Uterus (tissue), 4 donors: ENCODE measurements around the gene HIVEP1. TPM values are rescaled to one million over a fixed set of nuclear protein-coding genes. Genes with fewer than 3 reads are reported as not detected.

Experiments
- DNase-seq, 2 donors: peaks; one replicate each; pipeline ENCODE4 v3.0.0-alpha.2; 2019 to 2020
- H3K27ac ChIP-seq, 2 donors: fragments of 200-600 bp; sonication (generic); 1 replicate in 1 of 2; 2 replicates in 1 of 2; pipeline ENCODE4 v1.5.1; 2016 to 2018
- H3K27me3 ChIP-seq, 2 donors: fragments of 200-600 bp; sonication (generic); one replicate each; pipeline ENCODE4 v1.5.1; 2018 to 2019; ENCODE audit warnings: control low read depth in 1 of 2
- H3K36me3 ChIP-seq, 2 donors: fragments of 200-600 bp; sonication (generic); one replicate each; pipeline ENCODE4 v1.5.1; 2019; ENCODE audit warnings: control low read depth in 1 of 2
- H3K4me1 ChIP-seq, 2 donors: fragments of 200-600 bp; sonication (generic); one replicate each; pipeline ENCODE4 v1.5.1; 2018 to 2019; ENCODE audit warnings: control low read depth in 1 of 2
- H3K4me3 ChIP-seq, 2 donors: fragments of 200-600 bp; sonication (generic); 1 replicate in 1 of 2; 2 replicates in 1 of 2; pipeline ENCODE4 v1.5.1; 2018 to 2019; ENCODE audit warnings: mild to moderate bottlenecking in 1 of 2
- H3K9me3 ChIP-seq, 2 donors: fragments of 200-600 bp; sonication (generic); one replicate each; pipeline ENCODE4 v1.5.1; 2019; ENCODE audit warnings: control low read depth in 1 of 2
- POLR2A ChIP-seq, 2 donors: fragments of 450-650 bp; IDR thresholded peaks; one replicate each; pipeline ENCODE4 v1.6.1; 2016; ENCODE audit warnings: antibody characterized with exemption in 2 of 2, mild to moderate bottlenecking in 1 of 2, moderate library complexity in 1 of 2
- intact Hi-C: fragments of 100-400 bp; cut with DNase I; formaldehyde crosslinking; loops from one replicate; pipeline ENCODE4 v1.15.1; 2023; ENCODE audit warnings: low total_unique reads
- total RNA-seq, 4 donors: library from RNA; depleted of rRNA in 3 of 4; stranded (reverse); fragments of >200 nt in 3 of 4; gene quantifications; one replicate each; pipeline versions ENCODE4 v1.1.0 to v1.2.4, GENCODE V29; 2014 to 2023
- TF ChIP-seq, protein P1 (sequence below), 4 experiments: fragments of 200-600 bp in 2 of 4; fragments of 450-650 bp in 2 of 4; sonication (generic) in 2 of 4; IDR thresholded peaks; one replicate each; pipeline ENCODE4 v1.5.1; 2016 to 2019; ENCODE audit warnings: antibody characterized with exemption in 4 of 4, mild to moderate bottlenecking in 2 of 4, moderate library complexity in 1 of 4
- donor health status: DM: yes; HTN: yes; CAD: no.

HIVEP1 gene
- total RNA-seq, 4 donors from 2014 or later = 8.5 to 38.1 (median 22.0) TPM

GRCh38 chr6:12165297-12165696, 153.2 kb downstream of the HIVEP1 start:
- DNase-seq = no peak
- no peak overlapping the region for H3K27ac ChIP-seq
- no peaks in the 10 kb centered on the region for H3K36me3 ChIP-seq
- intact Hi-C loops = no loop called here
- no peaks in the 10 kb centered on the region for H3K9me3 ChIP-seq
- H3K4me1 ChIP-seq = no peaks in the 10 kb centered on the region
- TF ChIP-seq, protein P1, sequence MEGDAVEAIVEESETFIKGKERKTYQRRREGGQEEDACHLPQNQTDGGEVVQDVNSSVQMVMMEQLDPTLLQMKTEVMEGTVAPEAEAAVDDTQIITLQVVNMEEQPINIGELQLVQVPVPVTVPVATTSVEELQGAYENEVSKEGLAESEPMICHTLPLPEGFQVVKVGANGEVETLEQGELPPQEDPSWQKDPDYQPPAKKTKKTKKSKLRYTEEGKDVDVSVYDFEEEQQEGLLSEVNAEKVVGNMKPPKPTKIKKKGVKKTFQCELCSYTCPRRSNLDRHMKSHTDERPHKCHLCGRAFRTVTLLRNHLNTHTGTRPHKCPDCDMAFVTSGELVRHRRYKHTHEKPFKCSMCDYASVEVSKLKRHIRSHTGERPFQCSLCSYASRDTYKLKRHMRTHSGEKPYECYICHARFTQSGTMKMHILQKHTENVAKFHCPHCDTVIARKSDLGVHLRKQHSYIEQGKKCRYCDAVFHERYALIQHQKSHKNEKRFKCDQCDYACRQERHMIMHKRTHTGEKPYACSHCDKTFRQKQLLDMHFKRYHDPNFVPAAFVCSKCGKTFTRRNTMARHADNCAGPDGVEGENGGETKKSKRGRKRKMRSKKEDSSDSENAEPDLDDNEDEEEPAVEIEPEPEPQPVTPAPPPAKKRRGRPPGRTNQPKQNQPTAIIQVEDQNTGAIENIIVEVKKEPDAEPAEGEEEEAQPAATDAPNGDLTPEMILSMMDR (IDR thresholded peaks at IDR 0.05) = no peak
- no peak for TF ChIP-seq POLR2A (IDR thresholded peaks at IDR 0.05)
- no peak overlapping the region for H3K4me3 ChIP-seq
- no peaks in the 10 kb centered on the region for H3K27me3 ChIP-seq

GRCh38 chr6:12165722-12166280, 153.7 kb downstream of the HIVEP1 start:
- Histone ChIP-seq H3K4me1 (no peaks in the 10 kb centered on the region), H3K36me3 (no peaks in the 10 kb centered on the region), H3K4me3 (no peak overlapping the region), H3K27ac (no peak overlapping the region), H3K9me3 (no peaks in the 10 kb centered on the region), H3K27me3 (no peaks in the 10 kb centered on the region)
- TF ChIP-seq, protein P1 (IDR thresholded peaks at IDR 0.05) = no peak
- no peak for TF ChIP-seq POLR2A (IDR thresholded peaks at IDR 0.05)
- intact Hi-C loops = no loop called here
- DNase-seq = no peak

DNA sequence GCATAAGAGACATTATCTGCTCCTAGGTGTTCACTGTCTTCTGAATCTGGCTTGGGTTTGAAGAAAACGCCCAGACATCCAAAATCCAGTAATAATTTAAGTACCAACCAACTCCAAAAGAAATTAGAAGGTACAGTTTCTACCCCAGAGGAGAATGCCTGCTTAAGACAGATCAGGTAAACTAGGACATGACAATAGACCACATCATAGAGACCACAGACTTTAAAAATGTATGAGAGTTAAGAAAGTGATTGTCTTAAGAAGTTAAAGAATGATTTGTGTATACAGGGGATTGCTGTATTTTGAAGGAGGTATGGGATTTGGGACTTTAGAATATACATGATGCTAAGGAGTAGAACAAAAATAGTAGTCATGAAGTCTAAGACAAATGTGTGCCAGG, 157.3 kb downstream of the HIVEP1 start:
- Histone ChIP-seq H3K36me3 (no peaks in the 10 kb centered on the region), H3K9me3 (no peaks in the 10 kb centered on the region), H3K4me3 (no peak overlapping the region), H3K27me3 (no peaks in the 10 kb centered on the region), H3K4me1 (no peaks in the 10 kb centered on the region), H3K27ac (no peak overlapping the region)
- no peak for DNase-seq
- TF ChIP-seq POLR2A (IDR thresholded peaks at IDR 0.05) = no peak
- TF ChIP-seq, protein P1 (IDR thresholded peaks at IDR 0.05) = no peak
- intact Hi-C loops = no loop called here

DNA sequence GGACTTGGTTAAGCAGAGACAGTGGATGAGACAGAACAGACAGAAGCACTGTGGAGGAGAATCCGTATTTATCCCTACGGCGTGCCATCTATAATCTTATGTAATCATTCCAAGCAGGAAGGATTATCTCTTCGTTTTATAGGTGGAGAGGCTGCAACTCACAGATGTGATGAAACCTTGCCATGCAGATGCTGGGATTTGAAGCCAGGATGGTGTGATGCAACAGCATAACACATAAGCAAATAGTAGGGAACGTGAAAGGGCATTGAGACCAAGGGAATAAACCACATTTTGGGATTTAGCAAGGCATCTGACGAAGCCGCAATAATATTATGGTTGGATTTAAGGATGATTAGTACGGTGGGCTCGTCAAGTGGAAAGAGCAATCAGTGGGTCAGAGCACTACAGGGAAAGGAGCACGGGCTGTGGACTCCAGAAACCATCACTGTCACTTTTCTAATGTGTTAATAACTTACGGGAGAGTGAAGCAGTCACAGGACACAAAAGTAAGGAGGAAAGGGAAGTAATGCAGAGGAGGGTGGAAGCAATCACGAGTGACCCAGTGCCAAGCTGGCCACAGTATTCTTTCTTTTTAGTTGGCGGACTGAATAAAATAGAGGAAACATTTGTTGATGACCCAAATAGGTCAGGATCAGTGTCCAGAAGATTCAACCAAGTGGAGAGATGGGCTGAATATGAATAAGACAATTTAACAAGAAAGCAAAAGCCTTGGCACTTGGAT, 158.4 kb downstream of the HIVEP1 start:
- Histone ChIP-seq H3K4me1 (no peaks in the 10 kb centered on the region), H3K27ac (no peak overlapping the region), H3K9me3 (no peaks in the 10 kb centered on the region), H3K27me3 (no peaks in the 10 kb centered on the region), H3K36me3 (no peaks in the 10 kb centered on the region), H3K4me3 (no peak overlapping the region)
- TF ChIP-seq POLR2A (IDR thresholded peaks at IDR 0.05) = no peak
- TF ChIP-seq, protein P1 (IDR thresholded peaks at IDR 0.05) = no peak
- no peak for DNase-seq
- intact Hi-C loops = no loop called here

DNA sequence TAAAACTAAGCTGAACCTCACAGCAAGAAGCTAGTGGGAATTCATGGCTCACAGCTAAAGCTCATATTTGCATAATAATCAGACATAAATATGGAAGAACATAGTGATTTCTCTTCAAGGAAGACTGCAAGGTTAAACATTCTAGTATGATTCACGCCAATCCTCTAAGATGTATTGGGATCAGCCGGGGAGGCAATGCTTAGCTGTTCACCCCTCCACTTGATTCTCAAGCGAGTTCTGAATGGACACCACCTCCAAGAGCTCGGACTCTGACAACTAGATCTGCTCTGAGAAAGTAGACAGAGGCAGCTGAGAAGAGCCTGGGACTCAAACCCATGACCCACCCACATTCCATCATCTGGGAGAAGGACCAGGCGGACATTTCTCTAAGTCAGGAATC, 159.6 kb downstream of the HIVEP1 start:
- DNase-seq = no peak
- TF ChIP-seq, protein P1 (IDR thresholded peaks at IDR 0.05) = no peak
- no peak for TF ChIP-seq POLR2A (IDR thresholded peaks at IDR 0.05)
- no peak overlapping the region for H3K27ac ChIP-seq
- H3K36me3 ChIP-seq = no peaks in the 10 kb centered on the region
- no peak overlapping the region for H3K4me3 ChIP-seq
- H3K9me3 ChIP-seq = no peaks in the 10 kb centered on the region
- intact Hi-C loops = no loop called here
- H3K4me1 ChIP-seq = no peaks in the 10 kb centered on the region
- no peaks in the 10 kb centered on the region for H3K27me3 ChIP-seq
